ENCODE data around the gene CABLES2.

CABLES2 gene

GRCh38 chr20:62357187-62357667, 49.9 kb downstream of the CABLES2 start:
- TF ChIP-seq CREB5 (CRISPR knock-in tag; IDR thresholded peaks at IDR 0.05; ENCODE audit: low read depth) (no peak), PPARA (CRISPR knock-in tag; IDR thresholded peaks at IDR 0.05; ENCODE audit: borderline replicate concordance) (no peak), ZC3H10 (CRISPR knock-in tag; IDR thresholded peaks at IDR 0.05) (no peak), BACH2 (CRISPR knock-in tag; IDR thresholded peaks at IDR 0.05; ENCODE audit: borderline replicate concordance) (no peak), ZFP30 (CRISPR knock-in tag; IDR thresholded peaks at IDR 0.05) (no peak), ZNF8 (CRISPR knock-in tag; IDR thresholded peaks at IDR 0.05) (no peak), ESRRG (CRISPR knock-in tag; IDR thresholded peaks at IDR 0.05) (no peak), ARNTL (CRISPR knock-in tag; IDR thresholded peaks at IDR 0.05; ENCODE audit: borderline replicate concordance, low read depth) (no peak), ZNF565 (CRISPR knock-in tag; conservative IDR thresholded peaks at IDR 0.05; ENCODE audit: low read depth) (no peak), ZFP3 (CRISPR knock-in tag; IDR thresholded peaks at IDR 0.05) (no peak), RARB (CRISPR knock-in tag; IDR thresholded peaks at IDR 0.05) (no peak), TOX (CRISPR knock-in tag; IDR thresholded peaks at IDR 0.05; ENCODE audit: borderline replicate concordance) (no peak), ISL1 (CRISPR knock-in tag; IDR thresholded peaks at IDR 0.05) (no peak), CSDC2 (CRISPR knock-in tag; IDR thresholded peaks at IDR 0.05) (no peak), GLIS3 (CRISPR knock-in tag; IDR thresholded peaks at IDR 0.05) (no peak), SNAI2 (CRISPR knock-in tag; IDR thresholded peaks at IDR 0.05) (no peak)
- TF ChIP-seq, protein P1, sequence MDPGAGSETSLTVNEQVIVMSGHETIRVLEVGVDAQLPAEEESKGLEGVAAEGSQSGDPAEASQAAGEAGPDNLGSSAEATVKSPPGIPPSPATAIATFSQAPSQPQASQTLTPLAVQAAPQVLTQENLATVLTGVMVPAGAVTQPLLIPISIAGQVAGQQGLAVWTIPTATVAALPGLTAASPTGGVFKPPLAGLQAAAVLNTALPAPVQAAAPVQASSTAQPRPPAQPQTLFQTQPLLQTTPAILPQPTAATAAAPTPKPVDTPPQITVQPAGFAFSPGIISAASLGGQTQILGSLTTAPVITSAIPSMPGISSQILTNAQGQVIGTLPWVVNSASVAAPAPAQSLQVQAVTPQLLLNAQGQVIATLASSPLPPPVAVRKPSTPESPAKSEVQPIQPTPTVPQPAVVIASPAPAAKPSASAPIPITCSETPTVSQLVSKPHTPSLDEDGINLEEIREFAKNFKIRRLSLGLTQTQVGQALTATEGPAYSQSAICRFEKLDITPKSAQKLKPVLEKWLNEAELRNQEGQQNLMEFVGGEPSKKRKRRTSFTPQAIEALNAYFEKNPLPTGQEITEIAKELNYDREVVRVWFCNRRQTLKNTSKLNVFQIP (CRISPR knock-in tag; IDR thresholded peaks at IDR 0.05; ENCODE audit: borderline replicate concordance, low read depth), result no peak
- TF ChIP-seq, protein P2, sequence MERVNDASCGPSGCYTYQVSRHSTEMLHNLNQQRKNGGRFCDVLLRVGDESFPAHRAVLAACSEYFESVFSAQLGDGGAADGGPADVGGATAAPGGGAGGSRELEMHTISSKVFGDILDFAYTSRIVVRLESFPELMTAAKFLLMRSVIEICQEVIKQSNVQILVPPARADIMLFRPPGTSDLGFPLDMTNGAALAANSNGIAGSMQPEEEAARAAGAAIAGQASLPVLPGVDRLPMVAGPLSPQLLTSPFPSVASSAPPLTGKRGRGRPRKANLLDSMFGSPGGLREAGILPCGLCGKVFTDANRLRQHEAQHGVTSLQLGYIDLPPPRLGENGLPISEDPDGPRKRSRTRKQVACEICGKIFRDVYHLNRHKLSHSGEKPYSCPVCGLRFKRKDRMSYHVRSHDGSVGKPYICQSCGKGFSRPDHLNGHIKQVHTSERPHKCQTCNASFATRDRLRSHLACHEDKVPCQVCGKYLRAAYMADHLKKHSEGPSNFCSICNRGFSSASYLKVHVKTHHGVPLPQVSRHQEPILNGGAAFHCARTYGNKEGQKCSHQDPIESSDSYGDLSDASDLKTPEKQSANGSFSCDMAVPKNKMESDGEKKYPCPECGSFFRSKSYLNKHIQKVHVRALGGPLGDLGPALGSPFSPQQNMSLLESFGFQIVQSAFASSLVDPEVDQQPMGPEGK (CRISPR knock-in tag; IDR thresholded peaks at IDR 0.05; ENCODE audit: borderline replicate concordance), result no peak
- TF ChIP-seq, protein P3, sequence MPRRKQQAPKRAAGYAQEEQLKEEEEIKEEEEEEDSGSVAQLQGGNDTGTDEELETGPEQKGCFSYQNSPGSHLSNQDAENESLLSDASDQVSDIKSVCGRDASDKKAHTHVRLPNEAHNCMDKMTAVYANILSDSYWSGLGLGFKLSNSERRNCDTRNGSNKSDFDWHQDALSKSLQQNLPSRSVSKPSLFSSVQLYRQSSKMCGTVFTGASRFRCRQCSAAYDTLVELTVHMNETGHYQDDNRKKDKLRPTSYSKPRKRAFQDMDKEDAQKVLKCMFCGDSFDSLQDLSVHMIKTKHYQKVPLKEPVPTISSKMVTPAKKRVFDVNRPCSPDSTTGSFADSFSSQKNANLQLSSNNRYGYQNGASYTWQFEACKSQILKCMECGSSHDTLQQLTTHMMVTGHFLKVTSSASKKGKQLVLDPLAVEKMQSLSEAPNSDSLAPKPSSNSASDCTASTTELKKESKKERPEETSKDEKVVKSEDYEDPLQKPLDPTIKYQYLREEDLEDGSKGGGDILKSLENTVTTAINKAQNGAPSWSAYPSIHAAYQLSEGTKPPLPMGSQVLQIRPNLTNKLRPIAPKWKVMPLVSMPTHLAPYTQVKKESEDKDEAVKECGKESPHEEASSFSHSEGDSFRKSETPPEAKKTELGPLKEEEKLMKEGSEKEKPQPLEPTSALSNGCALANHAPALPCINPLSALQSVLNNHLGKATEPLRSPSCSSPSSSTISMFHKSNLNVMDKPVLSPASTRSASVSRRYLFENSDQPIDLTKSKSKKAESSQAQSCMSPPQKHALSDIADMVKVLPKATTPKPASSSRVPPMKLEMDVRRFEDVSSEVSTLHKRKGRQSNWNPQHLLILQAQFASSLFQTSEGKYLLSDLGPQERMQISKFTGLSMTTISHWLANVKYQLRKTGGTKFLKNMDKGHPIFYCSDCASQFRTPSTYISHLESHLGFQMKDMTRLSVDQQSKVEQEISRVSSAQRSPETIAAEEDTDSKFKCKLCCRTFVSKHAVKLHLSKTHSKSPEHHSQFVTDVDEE (CRISPR knock-in tag; IDR thresholded peaks at IDR 0.05), result no peak
- TF ChIP-seq, protein P4, sequence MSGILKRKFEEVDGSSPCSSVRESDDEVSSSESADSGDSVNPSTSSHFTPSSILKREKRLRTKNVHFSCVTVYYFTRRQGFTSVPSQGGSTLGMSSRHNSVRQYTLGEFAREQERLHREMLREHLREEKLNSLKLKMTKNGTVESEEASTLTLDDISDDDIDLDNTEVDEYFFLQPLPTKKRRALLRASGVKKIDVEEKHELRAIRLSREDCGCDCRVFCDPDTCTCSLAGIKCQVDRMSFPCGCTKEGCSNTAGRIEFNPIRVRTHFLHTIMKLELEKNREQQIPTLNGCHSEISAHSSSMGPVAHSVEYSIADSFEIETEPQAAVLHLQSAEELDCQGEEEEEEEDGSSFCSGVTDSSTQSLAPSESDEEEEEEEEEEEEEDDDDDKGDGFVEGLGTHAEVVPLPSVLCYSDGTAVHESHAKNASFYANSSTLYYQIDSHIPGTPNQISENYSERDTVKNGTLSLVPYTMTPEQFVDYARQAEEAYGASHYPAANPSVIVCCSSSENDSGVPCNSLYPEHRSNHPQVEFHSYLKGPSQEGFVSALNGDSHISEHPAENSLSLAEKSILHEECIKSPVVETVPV (CRISPR knock-in tag; IDR thresholded peaks at IDR 0.05), result no peak
- ATAC-seq, result peak; percentile 68

DNA sequence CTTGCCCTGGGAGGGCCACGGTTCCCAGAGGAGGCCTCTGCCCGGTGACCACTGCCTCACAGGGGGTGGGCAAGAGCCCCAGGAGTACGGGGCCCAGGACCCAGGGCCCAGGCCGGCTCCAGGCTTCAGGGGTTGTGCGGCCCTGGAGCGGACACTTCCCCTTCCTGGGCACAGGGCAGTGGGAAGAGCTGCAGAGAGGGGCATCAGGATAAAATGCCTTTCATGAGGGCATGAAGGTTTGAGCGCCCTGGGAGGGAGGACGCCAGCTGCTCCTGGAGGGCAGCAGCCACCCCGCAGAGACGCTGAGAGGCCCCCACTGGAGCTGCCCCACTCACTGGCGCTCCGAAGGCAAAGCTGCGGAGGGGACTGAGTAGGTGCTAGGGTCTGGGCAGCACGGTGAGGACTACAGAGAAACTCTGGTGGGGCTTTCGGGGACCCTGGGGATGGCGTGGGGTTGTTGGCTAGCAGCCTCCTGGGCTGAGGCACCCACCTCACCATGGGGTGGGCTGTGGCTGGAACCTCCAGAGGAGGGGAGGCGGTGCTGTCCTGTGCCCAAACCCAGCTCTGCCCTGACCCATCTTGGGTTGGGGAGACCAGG, 50.4 kb downstream of the CABLES2 start:
- ATAC-seq, result peak; percentile 5; the same call in 2 of the 3 replicates
- no peak for TF ChIP-seq CREB5 (CRISPR knock-in tag; IDR thresholded peaks at IDR 0.05; ENCODE audit: low read depth)

All from SK-N-SH treated with all-trans-retinoic acid at 6 μM for 48 hours (cell line).